ENCODE measurements around the gene MAP1LC3C. TPM values are rescaled to one million over a fixed set of nuclear protein-coding genes. Genes with fewer than 3 reads are reported as not detected.

MAP1LC3C gene
- 0.19 TPM for total RNA-seq
- long read RNA-seq, result 0 reads

DNA sequence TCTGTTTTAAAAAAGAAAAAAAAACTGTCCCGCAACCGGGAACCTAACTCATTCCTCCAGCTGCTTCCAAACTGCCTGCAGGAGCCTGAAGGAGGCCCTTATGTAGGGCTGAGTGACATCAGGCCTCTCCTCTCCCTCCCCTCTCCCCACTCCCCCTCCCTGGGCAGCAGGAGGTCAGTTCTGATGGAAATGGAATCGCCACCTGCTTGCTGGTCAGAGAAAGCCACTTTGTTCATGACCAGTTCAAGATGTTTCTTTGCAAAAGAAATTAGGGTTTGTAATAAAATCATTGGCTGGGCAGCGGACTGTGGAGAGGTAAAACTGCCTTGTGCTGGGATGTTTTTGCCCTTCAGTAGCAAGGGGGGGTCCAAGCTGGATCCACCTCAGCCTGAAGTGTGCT lies at the start of gene MAP1LC3C:
Gene MAP1LC3C (minus strand): TSS at position 73 of the 400 bp plus-strand sequence. CDS start 90 bp downstream, outside the sequence.
- intact Hi-C loops (cut with DNase I), result loop anchor here (5.0 to 10.0 kb wide), 2 partner anchors 102 to 384 kb away; no protein-coding TSS in a partner anchor
- ATAC-seq (no peak), DNase-seq (ENCODE audit: missing footprints) (no peak)

DNA sequence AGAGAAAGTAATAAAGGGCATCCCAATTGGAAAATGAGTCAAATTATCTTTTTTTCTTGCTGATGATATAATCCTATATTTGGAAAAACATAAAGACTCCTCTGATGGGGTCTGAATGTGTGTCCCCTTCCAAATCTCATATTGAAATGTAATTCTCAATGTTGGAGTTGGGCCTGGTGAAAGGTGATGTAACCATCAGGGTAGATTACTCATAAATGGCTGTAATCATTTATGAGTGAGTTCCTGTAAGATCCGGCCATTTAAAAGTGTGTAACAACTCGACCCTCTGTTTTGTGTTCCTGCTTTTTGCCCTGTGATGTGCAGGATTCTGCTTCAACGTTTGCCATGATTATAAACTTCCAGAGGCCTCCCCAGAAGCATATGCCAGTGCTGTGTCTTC lies 44.3 kb upstream of the MAP1LC3C start:
- intact Hi-C loops (cut with DNase I), result no loop called here
- ATAC-seq, result no peak
- DNase-seq (ENCODE audit: missing footprints), result no peak

- no peak for DNase-seq (ENCODE audit: missing footprints)
- intact Hi-C loops (cut with DNase I), result no loop called here
- ATAC-seq, result no peak
These were observed 35.5 kb upstream of the MAP1LC3C start for GRCh38 chr1:242034392-242034791.

DNA sequence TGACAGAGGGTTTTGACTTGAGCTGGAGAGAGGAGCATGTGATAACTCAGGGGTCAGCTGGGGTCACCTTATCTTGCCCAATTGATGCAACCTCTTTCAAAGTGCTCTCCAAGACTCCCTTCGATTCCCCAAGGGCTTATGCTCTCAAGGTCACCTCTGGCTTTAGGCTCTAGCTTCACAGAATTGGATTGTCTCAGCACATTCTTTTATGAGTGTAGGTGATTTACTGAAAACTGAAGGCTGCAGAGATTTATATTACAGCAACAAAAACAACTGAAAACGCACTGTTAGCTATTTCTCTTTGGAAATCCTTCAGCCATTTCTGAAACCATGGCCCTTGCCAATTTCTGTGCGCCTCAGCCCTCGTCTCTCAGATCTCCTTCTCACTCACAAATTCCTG lies 34.5 kb upstream of the MAP1LC3C start:
- ATAC-seq (no peak), DNase-seq (ENCODE audit: missing footprints) (no peak)
- intact Hi-C loops (cut with DNase I), result no loop called here

- intact Hi-C loops (cut with DNase I), result no loop called here
These were observed 31.2 kb upstream of the MAP1LC3C start for GRCh38 chr1:242030071-242030470.

DNA sequence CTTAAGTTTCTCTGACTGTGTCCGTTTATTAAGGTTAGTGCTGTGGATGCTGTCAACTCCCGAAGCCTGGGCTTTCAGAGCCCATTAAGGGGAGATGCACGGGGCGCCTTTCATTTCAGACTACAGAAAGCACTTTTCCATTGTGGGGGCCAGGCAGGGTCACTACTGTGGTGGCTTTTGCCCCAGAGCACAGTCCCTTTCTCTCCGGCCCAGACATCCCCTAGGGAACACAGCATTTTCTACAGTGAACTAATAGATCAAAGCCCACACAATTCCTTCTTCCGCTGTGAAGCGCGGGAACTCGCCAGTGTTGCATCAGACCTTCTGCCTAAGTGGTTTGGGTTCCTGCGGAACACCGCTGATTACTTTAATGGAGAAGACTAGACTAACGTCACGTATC lies 26.8 kb upstream of the MAP1LC3C start:
- no peak for ATAC-seq
- no peak for DNase-seq (ENCODE audit: missing footprints)
- intact Hi-C loops (cut with DNase I), result no loop called here

More at GRCh38 chr1:242030071-242030470, 31.2 kb upstream of the MAP1LC3C start:
- ATAC-seq (no peak), DNase-seq (ENCODE audit: missing footprints) (no peak)

DNA sequence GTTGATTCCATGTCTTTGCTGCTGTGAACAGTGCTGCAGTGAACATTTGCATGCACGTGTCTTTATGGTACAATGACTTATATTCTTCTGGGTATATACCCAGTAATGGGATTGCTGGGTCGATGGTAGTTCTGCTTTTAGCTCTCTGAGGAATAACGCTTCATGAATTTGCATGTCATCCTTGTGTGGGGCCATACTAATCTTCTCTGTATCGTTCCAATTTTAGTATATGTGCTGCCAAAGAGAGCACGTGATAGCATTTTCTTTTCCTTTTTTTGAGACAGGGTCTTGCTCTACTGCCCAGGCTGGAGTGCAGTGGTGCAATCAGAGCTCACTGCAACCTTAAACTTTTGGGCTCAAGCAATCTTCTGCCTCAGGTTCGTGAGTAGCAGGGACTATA lies 24.9 kb upstream of the MAP1LC3C start:
- intact Hi-C loops (cut with DNase I), result no loop called here
- ATAC-seq, result no peak
- no peak for DNase-seq (ENCODE audit: missing footprints)

- ATAC-seq, result no peak
- DNase-seq (ENCODE audit: missing footprints), result no peak
- intact Hi-C loops (cut with DNase I), result no loop called here
These were observed 20.1 kb upstream of the MAP1LC3C start for GRCh38 chr1:242019018-242019417.

DNA sequence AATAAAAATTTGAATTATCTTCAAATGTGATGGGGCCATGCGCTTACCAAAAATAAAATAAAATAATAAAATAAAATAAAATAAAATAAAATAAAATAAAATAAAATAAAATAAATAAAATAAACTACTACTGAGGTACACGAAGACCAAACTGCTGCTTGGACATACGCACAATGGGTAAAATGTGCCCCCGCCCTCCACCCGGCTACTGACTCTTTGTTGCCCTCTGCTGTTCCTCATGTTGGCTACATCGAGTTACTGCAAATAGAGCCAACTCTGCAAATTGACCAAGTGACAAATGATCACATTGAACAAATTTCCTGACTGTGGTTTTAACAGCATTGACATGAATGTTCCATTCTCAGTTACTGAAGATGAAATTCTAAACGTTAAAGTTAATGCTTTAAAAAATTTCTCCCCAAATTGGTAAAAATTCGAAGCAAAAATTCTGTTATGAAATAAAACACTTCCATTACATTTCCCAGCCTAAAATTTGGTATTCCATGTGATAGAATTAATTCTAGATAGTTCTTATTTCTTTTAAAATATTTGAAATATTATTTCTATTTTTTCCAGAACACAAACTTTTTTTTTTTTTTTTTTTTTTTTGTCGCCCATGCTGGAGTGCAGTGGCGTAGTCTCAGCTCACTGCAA lies 18.8 kb upstream of the MAP1LC3C start:
- intact Hi-C loops (cut with DNase I), result no loop called here
- ATAC-seq (no peak), DNase-seq (ENCODE audit: missing footprints) (no peak)

DNA sequence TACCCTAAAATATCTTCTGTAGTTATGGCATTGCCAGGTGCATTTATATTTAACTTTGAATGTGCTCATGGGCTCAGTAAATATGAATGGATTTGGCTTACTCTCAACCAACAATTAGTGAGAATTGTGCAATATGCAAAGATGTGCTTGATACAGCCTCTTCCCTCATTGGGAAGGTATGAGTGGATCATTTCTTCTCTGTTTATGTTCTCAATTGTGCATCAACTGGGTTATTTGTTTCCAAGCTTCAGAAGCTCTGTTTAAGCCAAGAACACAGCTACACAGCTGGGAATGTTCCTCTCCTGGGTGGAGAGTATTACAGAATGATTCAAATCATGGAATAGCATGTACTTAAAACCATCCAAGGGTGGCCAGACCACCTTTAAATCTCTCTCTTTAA lies 17.6 kb upstream of the MAP1LC3C start:
- ATAC-seq (no peak), DNase-seq (ENCODE audit: missing footprints) (no peak)
- intact Hi-C loops (cut with DNase I), result no loop called here

- DNase-seq (ENCODE audit: missing footprints) (no peak), ATAC-seq (no peak)
- intact Hi-C loops (cut with DNase I), result no loop called here
These were observed 13.2 kb upstream of the MAP1LC3C start for GRCh38 chr1:242011894-242012660.

- no peak for DNase-seq (ENCODE audit: missing footprints)
- intact Hi-C loops (cut with DNase I), result no loop called here
- no peak for ATAC-seq
These were observed 10.1 kb upstream of the MAP1LC3C start for GRCh38 chr1:242008826-242009495.

- intact Hi-C loops (cut with DNase I), result no loop called here
- DNase-seq (ENCODE audit: missing footprints) (no peak), ATAC-seq (no peak)
These were observed 8.1 kb upstream of the MAP1LC3C start for GRCh38 chr1:242006976-242007375.

GRCh38 chr1:242005866-242006535 lies 7.1 kb upstream of the MAP1LC3C start:
- intact Hi-C loops (cut with DNase I), result no loop called here
- DNase-seq (ENCODE audit: missing footprints) (no peak), ATAC-seq (no peak)

DNA sequence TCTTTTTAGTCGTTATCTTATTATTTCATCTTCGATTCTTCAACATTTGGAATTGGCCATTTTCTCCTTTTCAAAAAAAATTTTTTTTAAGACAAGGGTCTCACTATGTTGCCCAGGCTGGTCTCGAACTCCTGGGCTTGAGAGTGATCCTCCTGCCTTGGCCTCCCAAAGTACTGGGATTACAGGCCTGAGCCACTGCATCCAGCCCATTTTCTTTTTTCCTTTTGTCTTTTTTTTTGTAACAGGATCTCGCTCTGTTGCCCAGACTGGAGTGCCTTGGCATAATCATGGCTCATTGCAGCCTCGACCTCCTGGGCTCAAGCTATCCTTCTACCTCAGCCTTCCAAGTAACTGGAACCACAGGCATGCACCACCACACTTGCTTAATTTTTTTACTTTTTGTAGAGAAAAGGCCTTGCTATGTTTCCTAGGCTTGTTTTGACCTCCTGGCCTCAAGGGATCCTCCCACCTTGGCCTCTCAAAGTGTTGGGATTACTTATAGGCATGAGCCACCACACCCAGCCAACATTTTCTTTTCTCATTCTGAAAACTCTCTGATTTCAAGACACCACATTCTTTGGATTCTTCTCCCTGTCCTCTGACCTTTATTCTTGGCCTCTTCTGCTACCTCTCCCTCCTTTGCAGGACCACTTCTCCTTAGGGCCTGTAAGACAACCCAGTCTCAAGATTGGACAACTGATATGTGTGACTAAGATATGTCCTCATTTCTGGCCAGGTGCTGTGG lies 6.0 kb upstream of the MAP1LC3C start:
- ATAC-seq (no peak), DNase-seq (ENCODE audit: missing footprints) (no peak)
- intact Hi-C loops (cut with DNase I), result no loop called here

DNA sequence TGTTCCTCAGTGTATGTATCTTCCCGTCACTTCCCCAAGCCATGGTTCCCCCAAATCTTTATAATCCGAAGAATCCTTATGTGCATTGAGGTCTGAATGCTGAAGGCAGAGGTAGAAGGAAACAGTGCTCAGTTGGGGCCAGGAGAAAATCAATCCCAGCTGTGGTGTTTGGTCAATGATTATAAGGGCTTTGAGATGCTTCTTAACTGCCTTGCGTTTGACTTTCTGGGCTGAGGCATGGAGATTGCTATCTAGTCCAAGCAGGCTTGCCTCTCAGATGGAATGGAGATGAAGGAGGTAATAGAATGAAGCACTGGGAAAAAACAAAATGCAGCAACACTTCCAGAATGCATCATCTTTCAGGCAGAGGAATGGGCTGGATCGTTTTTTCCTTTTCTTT lies 3.6 kb upstream of the MAP1LC3C start:
- DNase-seq (ENCODE audit: missing footprints) (no peak), ATAC-seq (no peak)
- intact Hi-C loops (cut with DNase I), result no loop called here

DNA sequence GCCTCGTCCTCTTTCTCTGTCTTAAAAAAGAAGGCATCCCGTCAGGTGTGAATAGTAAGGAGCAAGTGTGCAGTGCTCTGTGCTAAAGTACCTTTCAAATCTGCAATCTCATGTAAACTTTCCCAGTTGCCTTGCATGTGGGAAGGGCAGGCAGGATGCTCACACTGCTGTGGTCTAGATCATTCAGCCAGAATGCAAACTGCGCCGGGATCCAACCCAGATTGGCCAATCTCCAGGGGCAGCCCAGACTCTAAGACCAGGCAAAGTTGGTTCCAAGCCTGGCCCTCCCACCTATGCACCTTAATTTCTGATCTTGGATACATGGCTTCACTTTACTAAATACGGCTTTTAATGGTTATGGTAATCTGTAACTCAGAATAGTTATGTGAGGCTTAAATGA lies 3.2 kb upstream of the MAP1LC3C start:
- intact Hi-C loops (cut with DNase I), result no loop called here
- no peak for DNase-seq (ENCODE audit: missing footprints)
- no peak for ATAC-seq

- ATAC-seq (no peak), DNase-seq (ENCODE audit: missing footprints) (no peak)
- intact Hi-C loops (cut with DNase I), result no loop called here
These were observed 1.5 kb upstream of the MAP1LC3C start for GRCh38 chr1:242000434-242000833.

All from Right ventricle myocardium inferior (tissue), 1 donor.